ENCODE results near the gene RRP1. TPM values are rescaled to one million over a fixed set of nuclear protein-coding genes. Genes with fewer than 3 reads are reported as not detected.

Gene RRP1
- total RNA-seq, 2 donors from 2014 or later, result 33.3 to 57.4 TPM

DNA sequence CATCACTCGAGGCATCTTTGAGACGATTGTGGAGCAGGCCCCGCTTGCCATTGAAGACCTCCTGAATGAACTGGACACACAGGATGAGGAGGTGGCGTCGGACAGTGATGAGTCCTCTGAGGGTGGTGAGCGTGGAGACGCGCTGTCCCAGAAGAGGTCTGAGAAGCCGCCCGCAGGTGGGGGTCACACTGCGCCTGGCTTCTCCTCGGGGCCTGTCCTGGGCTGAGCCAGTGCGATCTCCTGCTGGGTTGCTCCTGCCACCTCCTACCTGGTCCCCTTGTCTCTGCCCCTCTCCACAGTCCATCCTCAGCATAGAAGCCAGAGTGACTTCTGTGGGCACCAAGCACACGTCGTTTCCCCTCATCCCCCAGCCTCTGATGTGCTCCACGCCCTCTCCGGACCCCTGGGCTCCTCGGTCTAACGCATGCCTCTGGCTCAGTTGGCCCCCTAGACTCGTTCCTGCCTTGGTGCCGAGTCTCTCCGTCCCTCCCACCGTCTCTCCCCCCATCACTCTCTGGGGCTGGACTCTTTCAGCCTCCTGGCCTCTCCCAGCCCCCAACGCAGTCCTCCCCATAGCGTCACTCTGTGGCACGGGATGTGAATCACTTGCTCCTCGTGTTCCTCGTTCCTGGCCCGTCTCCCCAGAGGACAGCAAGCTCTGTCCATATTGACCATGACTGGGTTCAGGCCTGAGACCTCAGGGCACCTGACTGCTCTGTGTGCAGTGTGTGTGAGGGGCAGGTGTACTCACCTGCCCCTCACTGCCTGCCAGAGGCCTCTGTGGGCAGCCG is 8.7 kb downstream of the RRP1 start:
- Mint-ChIP-seq H3K4me3 (no peak overlapping the region), H3K27ac (no peak overlapping the region), H3K27me3 (no peaks in the 10 kb centered on the region), H3K4me1 (peaks cover 5% of the 10 kb centered on the region), H3K9me3 (no peaks in the 10 kb centered on the region), H3K36me3 (ENCODE audit: low read depth) (peaks cover 100% of the 10 kb centered on the region)
- ATAC-seq (replicated peaks), result no peak

DNA sequence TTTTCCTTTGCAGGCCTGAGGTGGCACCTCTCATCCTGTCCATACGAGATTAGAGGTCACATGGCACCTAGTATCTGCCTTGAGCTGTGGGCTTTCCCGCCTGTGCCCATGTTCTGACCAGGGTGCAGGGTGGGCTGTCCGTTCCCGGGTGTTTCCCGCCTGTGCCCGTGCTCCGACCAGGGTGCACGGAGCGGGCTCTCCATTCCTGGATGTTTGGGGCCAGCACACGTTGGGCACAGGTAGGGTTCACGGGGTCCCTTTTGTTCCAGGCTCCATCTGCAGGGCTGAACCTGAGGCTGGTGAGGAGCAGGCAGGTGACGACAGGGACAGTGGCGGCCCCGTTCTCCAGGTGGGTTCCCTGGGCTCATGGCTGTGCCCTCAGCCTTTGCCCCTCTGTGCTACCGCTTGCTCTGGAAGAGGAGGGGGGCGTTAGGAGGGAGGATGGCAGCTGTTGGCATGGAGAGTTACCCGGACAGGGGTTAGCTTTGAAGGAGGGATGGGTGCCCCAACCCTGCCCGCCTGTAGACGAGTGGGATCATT is 10.0 kb downstream of the RRP1 start:
- Mint-ChIP-seq H3K27ac (no peak overlapping the region), H3K9me3 (no peaks in the 10 kb centered on the region), H3K27me3 (no peaks in the 10 kb centered on the region), H3K4me3 (no peak overlapping the region), H3K4me1 (peaks cover 5% of the 10 kb centered on the region), H3K36me3 (ENCODE audit: low read depth) (peaks cover 98% of the 10 kb centered on the region)
- no peak for ATAC-seq (replicated peaks)

DNA sequence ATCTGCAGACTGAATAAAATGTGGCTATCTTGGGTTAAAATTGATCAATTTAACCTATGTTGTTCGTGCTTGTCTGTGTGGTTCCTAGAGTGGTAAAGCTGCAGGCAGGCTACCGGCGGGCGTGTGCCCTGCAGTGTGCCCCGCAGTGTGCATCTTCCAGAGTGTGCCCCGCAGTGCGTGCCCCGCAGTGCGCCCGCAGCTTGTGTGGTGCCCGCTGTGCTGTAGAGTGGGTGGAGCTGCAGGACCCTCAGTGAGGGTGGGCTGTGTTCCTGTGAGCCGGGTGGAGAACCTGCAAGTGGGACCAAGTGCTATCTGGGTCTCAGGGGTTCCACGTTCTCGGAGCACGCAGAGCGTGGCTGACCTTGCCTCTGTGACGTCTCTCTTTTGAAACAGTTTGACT is 10.7 kb downstream of the RRP1 start:
- no peak overlapping the region for H3K4me3 Mint-ChIP-seq
- H3K4me1 Mint-ChIP-seq, result peaks cover 4% of the 10 kb centered on the region
- H3K27ac Mint-ChIP-seq, result no peak overlapping the region
- H3K27me3 Mint-ChIP-seq, result no peaks in the 10 kb centered on the region
- H3K36me3 Mint-ChIP-seq (ENCODE audit: low read depth), result peaks cover 90% of the 10 kb centered on the region
- no peak for ATAC-seq (replicated peaks)
- no peaks in the 10 kb centered on the region for H3K9me3 Mint-ChIP-seq

DNA sequence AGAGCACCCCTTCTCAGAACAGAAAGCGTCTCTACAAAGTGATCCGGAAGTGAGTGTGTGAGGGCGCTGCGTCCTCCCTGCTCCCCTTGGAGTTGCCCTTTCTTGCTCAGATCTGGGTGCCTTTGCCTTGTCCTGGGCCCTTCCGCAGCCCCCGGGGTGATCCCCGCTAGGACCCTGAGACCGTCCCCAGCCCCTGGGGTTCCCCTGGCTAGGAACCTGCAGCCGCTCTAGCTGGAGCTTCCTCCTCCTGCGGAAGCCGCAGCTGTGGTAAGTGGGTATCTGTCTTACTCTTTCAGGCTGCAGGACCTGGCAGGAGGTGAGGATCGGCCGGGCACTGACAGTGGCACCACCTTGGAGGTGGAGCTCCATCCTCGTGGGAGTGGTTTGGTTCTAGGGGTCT is 11.2 kb downstream of the RRP1 start:
- no peaks in the 10 kb centered on the region for H3K27me3 Mint-ChIP-seq
- H3K4me3 Mint-ChIP-seq, result no peak overlapping the region
- H3K36me3 Mint-ChIP-seq (ENCODE audit: low read depth), result peaks cover 88% of the 10 kb centered on the region
- H3K4me1 Mint-ChIP-seq, result no peaks in the 10 kb centered on the region
- H3K9me3 Mint-ChIP-seq, result no peaks in the 10 kb centered on the region
- no peak for ATAC-seq (replicated peaks)
- no peak overlapping the region for H3K27ac Mint-ChIP-seq

DNA sequence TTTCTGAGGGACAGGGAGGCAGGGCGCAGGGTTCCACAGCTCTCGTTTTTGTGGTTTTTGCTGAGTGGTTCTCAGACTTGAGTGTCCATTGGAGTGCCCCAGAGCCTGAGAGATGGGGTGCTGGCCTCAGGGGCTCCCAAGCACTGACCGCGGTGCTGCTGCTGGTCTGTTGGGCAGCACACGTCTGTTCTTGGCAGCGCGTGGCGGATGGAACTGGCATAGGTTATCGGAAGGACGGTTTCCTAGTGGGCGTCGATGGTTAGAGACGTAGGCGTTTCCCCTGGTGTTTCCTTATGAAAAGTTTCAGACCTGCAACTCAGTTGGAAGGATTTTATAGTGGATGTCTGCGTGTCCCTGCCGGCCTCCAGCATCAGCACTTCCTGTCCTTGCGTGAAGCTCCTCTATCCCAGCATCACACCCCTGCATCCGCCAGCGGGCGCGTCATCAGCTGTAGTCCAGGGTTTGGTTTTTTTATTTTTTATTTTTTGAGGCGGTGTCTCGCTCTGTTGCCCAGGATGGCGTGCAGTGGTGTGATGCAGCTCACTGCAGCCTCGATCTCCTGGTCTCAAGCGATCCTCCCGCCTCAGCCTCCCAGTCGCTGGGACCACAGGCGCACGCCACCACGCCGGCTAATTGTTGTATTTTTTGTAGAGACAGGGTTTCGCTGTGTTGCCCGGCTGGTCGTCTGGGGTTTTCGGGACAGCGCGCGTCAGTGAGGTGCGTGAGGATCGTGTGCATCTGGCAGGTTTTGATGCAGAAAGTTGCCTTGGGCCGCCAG is 11.8 kb downstream of the RRP1 start:
- no peak for ATAC-seq (replicated peaks)
- no peaks in the 10 kb centered on the region for H3K9me3 Mint-ChIP-seq
- H3K27ac Mint-ChIP-seq, result no peak overlapping the region
- H3K27me3 Mint-ChIP-seq, result no peaks in the 10 kb centered on the region
- no peak overlapping the region for H3K4me3 Mint-ChIP-seq
- H3K36me3 Mint-ChIP-seq (ENCODE audit: low read depth), result peaks cover 88% of the 10 kb centered on the region
- H3K4me1 Mint-ChIP-seq, result peaks cover 2% of the 10 kb centered on the region

DNA sequence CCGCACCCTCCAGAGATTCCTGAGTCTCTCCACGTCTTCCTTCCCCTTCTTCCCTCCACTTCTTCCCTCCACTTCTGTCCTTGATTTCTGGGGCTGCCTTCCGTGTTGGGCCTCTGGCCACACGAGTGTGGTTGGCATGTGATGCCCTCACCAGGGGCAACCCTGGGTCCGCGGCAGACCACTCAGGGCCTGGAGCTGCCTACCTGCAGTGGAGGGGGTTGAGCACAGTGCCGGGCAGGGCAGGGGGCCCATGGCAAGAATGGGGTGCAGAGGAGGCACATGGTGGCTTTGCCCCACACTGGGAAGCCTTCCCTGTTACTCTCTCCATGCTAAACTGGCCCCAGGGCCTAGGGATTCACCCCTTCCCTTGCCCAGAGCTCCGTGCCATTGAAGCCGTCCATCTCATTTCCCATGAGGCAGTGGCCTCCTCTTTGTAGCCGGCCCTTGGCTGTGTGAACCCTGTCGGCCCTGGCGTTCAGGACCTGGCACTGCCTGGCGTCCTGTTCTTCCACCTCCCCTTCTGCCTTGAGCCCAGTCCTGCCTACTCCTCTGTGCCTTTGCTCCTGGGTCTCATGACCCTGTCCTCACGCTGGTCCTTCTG is 13.4 kb downstream of the RRP1 start:
- ATAC-seq (replicated peaks), result no peak
- Mint-ChIP-seq H3K4me3 (no peak overlapping the region), H3K9me3 (no peaks in the 10 kb centered on the region), H3K27ac (no peak overlapping the region), H3K27me3 (no peaks in the 10 kb centered on the region), H3K36me3 (ENCODE audit: low read depth) (peaks cover 74% of the 10 kb centered on the region), H3K4me1 (peaks cover 3% of the 10 kb centered on the region)

DNA sequence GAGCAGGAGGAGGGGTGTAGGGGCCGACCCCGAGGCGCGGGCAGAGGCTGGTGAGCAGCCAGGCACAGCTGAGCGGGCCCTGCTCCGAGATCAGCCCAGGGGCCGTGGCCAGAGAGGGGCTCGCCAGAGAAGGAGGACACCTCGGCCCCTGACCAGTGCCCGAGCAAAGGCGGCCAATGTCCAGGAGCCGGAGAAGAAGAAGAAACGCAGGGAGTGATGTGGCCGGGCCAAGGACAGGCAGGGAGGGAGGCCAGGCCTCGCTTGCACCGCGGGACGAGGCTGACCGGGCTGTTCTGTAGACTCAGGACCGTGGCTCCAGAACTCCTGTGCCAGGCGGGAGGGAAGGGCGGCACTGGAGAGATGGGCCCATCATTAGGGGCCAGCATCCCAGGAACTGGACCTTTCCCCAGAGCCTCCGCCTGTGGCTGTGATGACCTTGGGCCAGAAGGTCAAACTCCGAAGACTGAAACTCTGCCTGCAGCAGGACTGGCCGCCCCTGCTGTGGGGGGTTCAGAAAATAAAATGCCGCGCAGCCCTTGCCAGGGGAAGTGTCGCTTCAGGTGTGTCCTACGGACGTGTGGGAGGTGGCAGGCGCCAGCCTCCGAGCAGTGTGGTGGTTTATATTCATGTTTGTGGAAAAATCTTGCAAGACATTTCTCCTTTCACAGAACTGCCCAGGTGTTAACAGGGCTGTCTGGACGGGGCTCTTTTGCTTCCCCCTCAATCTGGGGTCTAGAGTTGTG is 14.4 kb downstream of the RRP1 start:
- no peaks in the 10 kb centered on the region for H3K27me3 Mint-ChIP-seq
- no peak for ATAC-seq (replicated peaks)

DNA sequence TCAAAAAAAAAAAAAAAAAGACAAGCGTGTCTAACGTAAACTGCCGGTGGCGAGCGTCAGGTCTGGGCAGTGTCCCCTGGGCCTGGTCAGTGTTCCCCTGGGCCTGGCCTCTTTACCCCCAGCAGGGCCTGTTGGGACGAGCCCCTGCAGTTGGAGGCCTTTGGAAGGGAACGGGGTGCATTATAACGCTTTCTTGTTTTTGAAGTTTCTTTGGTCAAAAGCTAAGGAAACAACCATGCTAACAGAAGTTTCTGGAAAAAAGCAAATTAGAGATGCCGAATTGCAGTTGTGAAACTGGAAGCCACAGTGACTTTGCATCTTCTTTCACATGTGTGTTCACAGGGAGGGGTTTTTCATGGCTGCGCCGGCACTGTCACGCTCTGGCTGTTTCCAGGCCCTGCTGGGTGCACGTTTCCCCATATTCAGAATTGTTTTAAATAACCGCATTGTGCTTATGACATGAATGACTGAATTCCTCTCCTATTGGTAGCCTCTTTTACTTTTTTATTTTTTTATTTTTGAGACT is 16.0 kb downstream of the RRP1 start:
- Mint-ChIP-seq H3K27ac (no peak overlapping the region), H3K4me1 (peaks cover 3% of the 10 kb centered on the region), H3K36me3 (ENCODE audit: low read depth) (peaks cover 48% of the 10 kb centered on the region), H3K4me3 (no peak overlapping the region), H3K27me3 (no peaks in the 10 kb centered on the region), H3K9me3 (no peaks in the 10 kb centered on the region)
- no peak for ATAC-seq (replicated peaks)

More for the DNA sequence above, 14.4 kb downstream of the RRP1 start:
- Mint-ChIP-seq H3K4me1 (peaks cover 3% of the 10 kb centered on the region), H3K4me3 (no peak overlapping the region), H3K27ac (no peak overlapping the region), H3K36me3 (ENCODE audit: low read depth) (peaks cover 65% of the 10 kb centered on the region), H3K9me3 (no peaks in the 10 kb centered on the region)

DNA sequence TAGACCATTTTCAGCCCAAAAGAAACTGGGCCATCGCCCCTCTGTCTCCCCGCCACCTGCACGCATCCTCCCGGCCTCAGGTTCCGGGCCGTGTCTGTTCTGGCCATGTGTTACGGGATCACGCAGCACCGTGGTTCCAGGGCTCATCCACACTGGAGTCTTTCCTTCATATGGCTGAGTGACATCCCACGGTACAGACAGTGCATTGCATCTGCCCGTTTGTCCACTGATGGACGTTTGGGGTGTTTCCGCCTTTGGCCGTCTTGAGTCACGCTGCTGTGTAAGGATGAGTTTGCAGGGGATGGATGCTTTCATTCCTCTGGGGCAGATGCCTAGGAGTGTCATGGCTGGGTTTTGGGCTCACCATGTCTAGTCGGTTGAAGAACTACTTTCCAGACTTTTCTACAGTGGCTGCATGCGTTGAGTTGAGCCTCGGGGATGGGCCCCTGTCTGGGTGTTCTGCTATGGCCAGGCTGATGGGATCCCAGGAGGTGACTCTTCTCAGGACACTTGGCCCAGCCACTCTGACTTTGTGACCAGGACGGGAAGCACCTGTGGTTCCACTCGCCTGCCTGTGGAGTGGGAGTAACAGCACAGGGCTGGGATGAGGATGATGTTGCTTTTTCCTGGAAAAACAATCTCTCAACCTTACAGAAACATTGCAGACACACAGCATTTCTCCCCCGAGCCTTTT is 16.8 kb downstream of the RRP1 start:
- no peaks in the 10 kb centered on the region for H3K27me3 Mint-ChIP-seq
- peaks cover 3% of the 10 kb centered on the region for H3K4me1 Mint-ChIP-seq
- no peaks in the 10 kb centered on the region for H3K9me3 Mint-ChIP-seq
- peaks cover 40% of the 10 kb centered on the region for H3K36me3 Mint-ChIP-seq (ENCODE audit: low read depth)
- no peak overlapping the region for H3K4me3 Mint-ChIP-seq
- no peak for ATAC-seq (replicated peaks)
- H3K27ac Mint-ChIP-seq, result peak overlapping the region; percentile 28

DNA sequence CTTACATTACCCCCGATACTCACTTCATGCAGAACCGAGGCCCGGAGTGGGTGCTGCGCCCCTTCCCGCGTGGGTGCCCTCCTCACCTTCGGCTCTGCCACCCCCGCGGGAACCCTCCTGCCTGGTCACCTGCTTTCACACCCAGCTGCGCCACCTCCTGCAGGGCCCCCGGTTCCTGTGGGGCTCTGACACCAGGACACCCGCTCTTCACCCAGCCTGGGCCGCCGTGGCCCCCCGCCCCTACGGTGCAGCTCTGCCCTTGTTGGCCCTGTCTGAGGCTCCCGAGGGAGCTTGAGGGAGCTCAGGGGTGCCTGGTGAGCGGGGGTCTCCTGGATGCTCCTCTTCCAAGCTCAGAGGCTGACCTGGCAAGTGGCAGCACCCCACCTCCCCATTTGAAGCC is 19.0 kb downstream of the RRP1 start:
- H3K27me3 Mint-ChIP-seq, result no peaks in the 10 kb centered on the region
- H3K4me1 Mint-ChIP-seq, result peaks cover 3% of the 10 kb centered on the region
- no peak overlapping the region for H3K27ac Mint-ChIP-seq
- H3K36me3 Mint-ChIP-seq (ENCODE audit: low read depth), result peaks cover 18% of the 10 kb centered on the region
- H3K4me3 Mint-ChIP-seq, result no peak overlapping the region
- ATAC-seq (replicated peaks), result no peak
- H3K9me3 Mint-ChIP-seq, result no peaks in the 10 kb centered on the region

DNA sequence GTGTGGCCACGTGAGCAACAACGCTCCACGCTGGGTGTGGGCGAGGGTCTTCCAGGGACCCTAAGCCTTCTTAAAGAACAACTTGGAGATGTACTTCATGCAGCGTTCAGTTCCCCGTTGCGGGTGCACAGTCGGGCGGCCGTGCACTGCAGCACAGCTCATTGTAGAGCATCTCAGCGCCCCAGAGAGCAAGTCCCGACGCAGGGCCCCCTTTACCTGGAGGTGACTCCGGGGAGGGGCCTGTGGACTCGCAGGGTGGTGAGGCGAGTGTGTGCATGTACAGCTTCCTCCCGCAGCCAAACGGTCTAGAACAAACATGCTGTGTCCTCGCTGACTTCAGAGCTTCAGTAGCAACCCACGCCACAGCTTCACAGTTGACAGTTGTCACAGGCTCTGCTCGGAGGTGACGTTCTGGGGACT is 19.5 kb downstream of the RRP1 start:
- H3K9me3 Mint-ChIP-seq, result no peaks in the 10 kb centered on the region
- no peak for ATAC-seq (replicated peaks)
- H3K4me1 Mint-ChIP-seq, result peaks cover 3% of the 10 kb centered on the region
- no peak overlapping the region for H3K27ac Mint-ChIP-seq
- H3K27me3 Mint-ChIP-seq, result no peaks in the 10 kb centered on the region
- no peak overlapping the region for H3K4me3 Mint-ChIP-seq
- H3K36me3 Mint-ChIP-seq (ENCODE audit: low read depth), result peaks cover 13% of the 10 kb centered on the region

DNA sequence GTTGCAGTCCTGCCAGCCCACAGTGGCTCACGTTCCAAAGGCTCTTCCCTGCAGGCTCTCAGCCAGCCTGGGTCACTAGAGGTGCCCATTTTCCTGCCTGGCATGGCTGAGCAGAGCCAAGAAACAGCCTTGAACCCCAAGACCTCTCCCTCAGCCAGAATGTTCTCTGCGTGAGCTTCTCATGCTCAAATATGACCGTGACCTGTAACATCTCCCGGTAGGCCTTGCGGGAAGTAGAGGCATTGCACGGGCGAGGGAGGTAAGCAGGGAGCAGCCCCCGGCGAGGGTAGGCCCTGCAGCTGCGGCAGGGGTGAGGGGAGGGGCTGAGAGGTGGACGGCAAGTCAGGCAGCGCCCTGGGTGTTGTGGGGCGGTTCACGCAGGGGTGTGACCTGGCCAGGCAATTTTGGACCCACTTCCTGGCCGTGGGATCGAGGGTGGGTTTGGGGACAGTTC is 20.0 kb downstream of the RRP1 start:
- Mint-ChIP-seq H3K4me3 (no peak overlapping the region), H3K4me1 (peaks cover 3% of the 10 kb centered on the region), H3K36me3 (ENCODE audit: low read depth) (peaks cover 11% of the 10 kb centered on the region), H3K9me3 (no peaks in the 10 kb centered on the region), H3K27ac (no peak overlapping the region), H3K27me3 (no peaks in the 10 kb centered on the region)
- no peak for ATAC-seq (replicated peaks)

DNA sequence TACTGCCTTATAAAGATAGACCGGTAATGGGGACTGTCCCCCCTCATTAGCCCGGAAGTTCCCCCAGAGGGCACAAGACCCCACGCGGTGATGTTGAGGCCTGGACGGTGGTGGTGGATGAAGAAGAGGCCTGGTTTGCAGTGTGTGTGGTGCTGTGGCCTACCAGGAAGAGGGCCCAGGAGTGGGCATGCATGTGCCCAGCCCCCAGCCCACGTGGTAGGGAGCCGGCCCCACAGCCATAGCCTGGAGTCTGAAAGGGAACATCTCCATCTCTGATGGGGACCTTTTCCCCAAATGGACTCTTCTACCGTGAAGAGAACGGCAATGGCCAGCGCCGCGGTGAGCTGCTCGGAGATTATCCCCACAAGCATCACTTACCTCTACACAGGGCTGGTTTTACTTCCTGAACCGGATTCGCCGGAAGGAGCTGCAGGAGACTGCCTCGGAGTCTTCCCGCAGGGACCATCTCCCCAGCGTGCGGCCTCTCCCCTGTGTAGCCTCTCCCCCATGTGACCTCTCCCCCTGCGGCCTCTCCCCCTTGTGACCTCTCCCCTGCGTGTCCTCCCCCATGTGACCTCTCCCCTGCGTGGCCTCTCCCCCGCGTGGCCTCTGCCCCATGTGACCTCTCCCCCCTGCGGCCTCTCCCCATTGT is 20.6 kb downstream of the RRP1 start:
- Mint-ChIP-seq H3K4me1 (peaks cover 8% of the 10 kb centered on the region), H3K27me3 (no peaks in the 10 kb centered on the region), H3K9me3 (no peaks in the 10 kb centered on the region), H3K4me3 (no peak overlapping the region), H3K27ac (no peak overlapping the region), H3K36me3 (ENCODE audit: low read depth) (peaks cover 11% of the 10 kb centered on the region)
- ATAC-seq (replicated peaks), result no peak
